ENCODE measurements around the gene MYO3A. TPM values are rescaled to one million over a fixed set of nuclear protein-coding genes. Genes with fewer than 3 reads are reported as not detected.

The MYO3A gene
- total and polyA plus RNA-seq, 2 experiments from 2014 or later: 3.0 to 10.7 TPM

DNA sequence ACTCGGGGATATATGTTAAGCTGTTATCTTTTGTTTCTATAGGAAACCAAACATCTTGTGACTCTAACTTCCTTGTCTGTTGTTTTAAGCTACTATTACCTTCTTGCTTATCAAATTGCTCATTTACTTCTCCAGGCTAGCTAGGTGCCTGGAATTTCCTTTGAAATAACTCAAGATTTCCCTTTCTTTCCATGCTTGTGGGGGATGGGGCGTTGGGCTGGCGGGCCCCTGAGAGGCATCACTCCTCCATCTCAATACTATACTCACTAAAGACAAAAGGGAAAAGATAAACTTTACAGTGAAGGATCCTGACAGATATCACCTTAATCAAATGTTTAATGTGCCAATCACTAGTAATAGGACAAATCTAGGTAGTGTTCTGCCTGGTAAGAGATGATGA lies 34.7 kb upstream of the MYO3A start (continued):
- TF ChIP-seq, protein P1, sequence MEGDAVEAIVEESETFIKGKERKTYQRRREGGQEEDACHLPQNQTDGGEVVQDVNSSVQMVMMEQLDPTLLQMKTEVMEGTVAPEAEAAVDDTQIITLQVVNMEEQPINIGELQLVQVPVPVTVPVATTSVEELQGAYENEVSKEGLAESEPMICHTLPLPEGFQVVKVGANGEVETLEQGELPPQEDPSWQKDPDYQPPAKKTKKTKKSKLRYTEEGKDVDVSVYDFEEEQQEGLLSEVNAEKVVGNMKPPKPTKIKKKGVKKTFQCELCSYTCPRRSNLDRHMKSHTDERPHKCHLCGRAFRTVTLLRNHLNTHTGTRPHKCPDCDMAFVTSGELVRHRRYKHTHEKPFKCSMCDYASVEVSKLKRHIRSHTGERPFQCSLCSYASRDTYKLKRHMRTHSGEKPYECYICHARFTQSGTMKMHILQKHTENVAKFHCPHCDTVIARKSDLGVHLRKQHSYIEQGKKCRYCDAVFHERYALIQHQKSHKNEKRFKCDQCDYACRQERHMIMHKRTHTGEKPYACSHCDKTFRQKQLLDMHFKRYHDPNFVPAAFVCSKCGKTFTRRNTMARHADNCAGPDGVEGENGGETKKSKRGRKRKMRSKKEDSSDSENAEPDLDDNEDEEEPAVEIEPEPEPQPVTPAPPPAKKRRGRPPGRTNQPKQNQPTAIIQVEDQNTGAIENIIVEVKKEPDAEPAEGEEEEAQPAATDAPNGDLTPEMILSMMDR (conservative IDR thresholded peaks at IDR 0.05; ENCODE audit: low read depth in 2 of 2): no peak
- TF ChIP-seq, protein P2, sequence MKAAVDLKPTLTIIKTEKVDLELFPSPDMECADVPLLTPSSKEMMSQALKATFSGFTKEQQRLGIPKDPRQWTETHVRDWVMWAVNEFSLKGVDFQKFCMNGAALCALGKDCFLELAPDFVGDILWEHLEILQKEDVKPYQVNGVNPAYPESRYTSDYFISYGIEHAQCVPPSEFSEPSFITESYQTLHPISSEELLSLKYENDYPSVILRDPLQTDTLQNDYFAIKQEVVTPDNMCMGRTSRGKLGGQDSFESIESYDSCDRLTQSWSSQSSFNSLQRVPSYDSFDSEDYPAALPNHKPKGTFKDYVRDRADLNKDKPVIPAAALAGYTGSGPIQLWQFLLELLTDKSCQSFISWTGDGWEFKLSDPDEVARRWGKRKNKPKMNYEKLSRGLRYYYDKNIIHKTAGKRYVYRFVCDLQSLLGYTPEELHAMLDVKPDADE (IDR thresholded peaks at IDR 0.05): no peak

DNA sequence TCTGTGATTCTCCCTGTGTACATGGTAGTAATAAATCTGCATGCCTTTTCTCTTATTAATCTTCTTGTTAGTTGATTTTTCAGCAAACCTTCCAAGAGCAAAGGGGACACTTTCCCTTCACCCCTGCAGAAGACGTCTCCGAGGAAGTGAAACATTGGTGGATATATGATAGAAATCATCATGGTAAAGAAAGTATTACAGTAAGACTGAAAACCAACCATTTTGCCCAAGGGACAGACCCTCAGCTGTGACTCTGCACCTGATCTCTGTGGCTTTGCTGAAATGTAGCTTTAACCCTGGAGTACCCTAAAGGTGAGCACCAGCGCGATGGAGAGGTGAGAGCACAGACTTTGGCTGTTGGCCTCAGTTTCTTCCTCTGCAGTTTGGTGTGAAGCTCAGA lies 32.8 kb upstream of the MYO3A start:
- H3K4me1 Mint-ChIP-seq: peaks cover 15% of the 10 kb centered on the region
- no peaks in the 10 kb centered on the region for H3K27me3 ChIP-seq (ENCODE audit: insufficient read depth)
- H3K9me3 Mint-ChIP-seq: no peaks in the 10 kb centered on the region
- no peaks in the 10 kb centered on the region for H3K36me3 ChIP-seq (ENCODE audit: insufficient read depth)
- no peaks in the 10 kb centered on the region for H3F3A ChIP-seq (replicated peaks; ENCODE audit: low read depth)
- no peak for DNase-seq (ENCODE audit: low spot score)
- ATAC-seq: no peak
- H3K36me3 Mint-ChIP-seq (ENCODE audit: low read depth): no peaks in the 10 kb centered on the region
- H3K4me1 ChIP-seq (ENCODE audit: insufficient read depth): peaks cover 11% of the 10 kb centered on the region
- no peak overlapping the region for H3K27ac Mint-ChIP-seq
- no peaks in the 10 kb centered on the region for H3K27me3 Mint-ChIP-seq (ENCODE audit: insufficient read depth, low read depth, poor library complexity)
- no peaks in the 10 kb centered on the region for H4K20me1 ChIP-seq (replicated peaks; ENCODE audit: insufficient read depth)
- H3K4me3 Mint-ChIP-seq: no peak overlapping the region
- no peak overlapping the region for H3K4me3 ChIP-seq
- H2AFZ ChIP-seq: no peak overlapping the region
- H3K4me2 ChIP-seq: no peak overlapping the region
- 0 out of 2 replicates have a peak, but pooled peaks cover 2% of the 10 kb centered on the region for H3K9me2 ChIP-seq (ENCODE audit: insufficient read depth)
- H3K27ac ChIP-seq (ENCODE audit: low read depth): no peak overlapping the region
- H3K79me2 ChIP-seq (replicated peaks; ENCODE audit: insufficient read depth): no peaks in the 10 kb centered on the region
- no peak for TF ChIP-seq JUNB (IDR thresholded peaks at IDR 0.05; ENCODE audit: unreplicated experiment)
- TF ChIP-seq, protein P1 (conservative IDR thresholded peaks at IDR 0.05; ENCODE audit: low read depth in 2 of 2): no peak
- TF ChIP-seq EZH2phosphoT487 (IDR thresholded peaks at IDR 0.05; ENCODE audit: unreplicated experiment): no peak
- TF ChIP-seq, protein P2 (IDR thresholded peaks at IDR 0.05): no peak
- TF ChIP-seq, protein P3, sequence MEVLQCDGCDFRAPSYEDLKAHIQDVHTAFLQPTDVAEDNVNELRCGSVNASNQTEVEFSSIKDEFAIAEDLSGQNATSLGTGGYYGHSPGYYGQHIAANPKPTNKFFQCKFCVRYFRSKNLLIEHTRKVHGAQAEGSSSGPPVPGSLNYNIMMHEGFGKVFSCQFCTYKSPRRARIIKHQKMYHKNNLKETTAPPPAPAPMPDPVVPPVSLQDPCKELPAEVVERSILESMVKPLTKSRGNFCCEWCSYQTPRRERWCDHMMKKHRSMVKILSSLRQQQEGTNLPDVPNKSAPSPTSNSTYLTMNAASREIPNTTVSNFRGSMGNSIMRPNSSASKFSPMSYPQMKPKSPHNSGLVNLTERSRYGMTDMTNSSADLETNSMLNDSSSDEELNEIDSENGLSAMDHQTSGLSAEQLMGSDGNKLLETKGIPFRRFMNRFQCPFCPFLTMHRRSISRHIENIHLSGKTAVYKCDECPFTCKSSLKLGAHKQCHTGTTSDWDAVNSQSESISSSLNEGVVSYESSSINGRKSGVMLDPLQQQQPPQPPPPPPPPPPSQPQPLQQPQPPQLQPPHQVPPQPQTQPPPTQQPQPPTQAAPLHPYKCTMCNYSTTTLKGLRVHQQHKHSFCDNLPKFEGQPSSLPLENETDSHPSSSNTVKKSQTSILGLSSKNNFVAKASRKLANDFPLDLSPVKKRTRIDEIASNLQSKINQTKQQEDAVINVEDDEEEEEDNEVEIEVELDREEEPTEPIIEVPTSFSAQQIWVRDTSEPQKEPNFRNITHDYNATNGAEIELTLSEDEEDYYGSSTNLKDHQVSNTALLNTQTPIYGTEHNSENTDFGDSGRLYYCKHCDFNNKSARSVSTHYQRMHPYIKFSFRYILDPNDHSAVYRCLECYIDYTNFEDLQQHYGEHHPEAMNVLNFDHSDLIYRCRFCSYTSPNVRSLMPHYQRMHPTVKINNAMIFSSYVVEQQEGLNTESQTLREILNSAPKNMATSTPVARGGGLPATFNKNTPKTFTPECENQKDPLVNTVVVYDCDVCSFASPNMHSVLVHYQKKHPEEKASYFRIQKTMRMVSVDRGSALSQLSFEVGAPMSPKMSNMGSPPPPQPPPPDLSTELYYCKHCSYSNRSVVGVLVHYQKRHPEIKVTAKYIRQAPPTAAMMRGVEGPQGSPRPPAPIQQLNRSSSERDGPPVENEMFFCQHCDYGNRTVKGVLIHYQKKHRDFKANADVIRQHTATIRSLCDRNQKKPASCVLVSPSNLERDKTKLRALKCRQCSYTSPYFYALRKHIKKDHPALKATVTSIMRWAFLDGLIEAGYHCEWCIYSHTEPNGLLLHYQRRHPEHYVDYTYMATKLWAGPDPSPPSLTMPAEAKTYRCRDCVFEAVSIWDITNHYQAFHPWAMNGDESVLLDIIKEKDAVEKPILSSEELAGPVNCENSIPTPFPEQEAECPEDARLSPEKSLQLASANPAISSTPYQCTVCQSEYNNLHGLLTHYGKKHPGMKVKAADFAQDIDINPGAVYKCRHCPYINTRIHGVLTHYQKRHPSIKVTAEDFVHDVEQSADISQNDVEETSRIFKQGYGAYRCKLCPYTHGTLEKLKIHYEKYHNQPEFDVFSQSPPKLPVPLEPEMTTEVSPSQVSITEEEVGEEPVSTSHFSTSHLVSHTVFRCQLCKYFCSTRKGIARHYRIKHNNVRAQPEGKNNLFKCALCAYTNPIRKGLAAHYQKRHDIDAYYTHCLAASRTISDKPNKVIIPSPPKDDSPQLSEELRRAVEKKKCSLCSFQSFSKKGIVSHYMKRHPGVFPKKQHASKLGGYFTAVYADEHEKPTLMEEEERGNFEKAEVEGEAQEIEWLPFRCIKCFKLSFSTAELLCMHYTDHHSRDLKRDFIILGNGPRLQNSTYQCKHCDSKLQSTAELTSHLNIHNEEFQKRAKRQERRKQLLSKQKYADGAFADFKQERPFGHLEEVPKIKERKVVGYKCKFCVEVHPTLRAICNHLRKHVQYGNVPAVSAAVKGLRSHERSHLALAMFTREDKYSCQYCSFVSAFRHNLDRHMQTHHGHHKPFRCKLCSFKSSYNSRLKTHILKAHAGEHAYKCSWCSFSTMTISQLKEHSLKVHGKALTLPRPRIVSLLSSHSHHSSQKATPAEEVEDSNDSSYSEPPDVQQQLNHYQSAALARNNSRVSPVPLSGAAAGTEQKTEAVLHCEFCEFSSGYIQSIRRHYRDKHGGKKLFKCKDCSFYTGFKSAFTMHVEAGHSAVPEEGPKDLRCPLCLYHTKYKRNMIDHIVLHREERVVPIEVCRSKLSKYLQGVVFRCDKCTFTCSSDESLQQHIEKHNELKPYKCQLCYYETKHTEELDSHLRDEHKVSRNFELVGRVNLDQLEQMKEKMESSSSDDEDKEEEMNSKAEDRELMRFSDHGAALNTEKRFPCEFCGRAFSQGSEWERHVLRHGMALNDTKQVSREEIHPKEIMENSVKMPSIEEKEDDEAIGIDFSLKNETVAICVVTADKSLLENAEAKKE (CRISPR knock-in tag; IDR thresholded peaks at IDR 0.05): no peak
- no peak for TF ChIP-seq NANOG (IDR thresholded peaks at IDR 0.05; ENCODE audit: borderline replicate concordance)
- TF ChIP-seq POLR2AphosphoS5 (IDR thresholded peaks at IDR 0.05; ENCODE audit: low read depth): no peak
- no peak for TF ChIP-seq CREB1 (CRISPR knock-in tag; IDR thresholded peaks at IDR 0.05; ENCODE audit: low read depth)
- no peak for TF ChIP-seq ZNF114 (CRISPR knock-in tag; IDR thresholded peaks at IDR 0.05)
